PFSK-1 (cell line): Measurements from ENCODE around the gene EMILIN2.

Experiments used
- FOXP2 ChIP-seq: optimal IDR thresholded peaks from 2 replicates; pipeline ENCODE3; 2011; ENCODE audit warnings: borderline replicate concordance, control low read depth, inconsistent platforms; ENCODE audit not compliant: insufficient read depth; ENCODE audit errors: extremely low read length, extremely low read depth
- POLR2AphosphoS5 ChIP-seq: IDR thresholded peaks from 2 replicates; pipeline ENCODE4 v1.6.1; 2012; ENCODE audit warnings: low read depth, mild to moderate bottlenecking, control low read depth, low read length, moderate library complexity
- SIN3A ChIP-seq: IDR thresholded peaks from 2 replicates; pipeline ENCODE4 v1.6.1; 2012; ENCODE audit warnings: mild to moderate bottlenecking, low read length, moderate library complexity, borderline replicate concordance; ENCODE audit not compliant: insufficient read depth
- TAF1 ChIP-seq: IDR thresholded peaks from 2 replicates; pipeline ENCODE4 v1.6.1; 2012; ENCODE audit warnings: low read length, control low read depth, borderline replicate concordance; ENCODE audit not compliant: insufficient read depth
- TF ChIP-seq, protein P1 (sequence below), 2 experiments: IDR thresholded peaks; 2 replicates each; pipeline versions ENCODE4 v1.6.1 to v1.8.0; 2011 to 2012; ENCODE audit warnings: low read depth in 2 of 2, low read length in 2 of 2, control low read depth in 1 of 2, inconsistent platforms in 1 of 2, mild to moderate bottlenecking in 1 of 2, moderate library complexity in 1 of 2; ENCODE audit not compliant: insufficient read depth in 1 of 2

DNA sequence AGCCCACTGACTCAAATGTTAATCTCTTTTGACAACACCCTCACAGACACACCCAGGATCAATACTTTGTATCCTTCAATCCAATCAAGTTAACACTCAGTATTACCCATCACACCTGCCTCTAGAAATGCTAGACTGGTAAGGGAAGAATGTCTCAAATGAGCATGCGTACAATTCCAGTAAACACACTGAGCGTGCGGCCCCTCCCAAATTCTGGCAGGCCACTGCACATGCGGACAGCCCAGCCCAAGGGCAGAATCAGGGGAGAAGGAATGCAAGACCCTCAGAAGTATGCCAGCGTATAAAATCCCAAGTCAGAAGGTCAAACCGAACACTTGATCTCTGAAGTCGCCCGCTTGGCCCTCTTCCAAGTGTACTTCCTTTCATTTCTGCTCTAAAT, 7.6 kb upstream of the EMILIN2 start:
- TF ChIP-seq POLR2AphosphoS5, result no peak
- no peak for TF ChIP-seq TAF1
- TF ChIP-seq SIN3A, result no peak
- TF ChIP-seq, protein P1, sequence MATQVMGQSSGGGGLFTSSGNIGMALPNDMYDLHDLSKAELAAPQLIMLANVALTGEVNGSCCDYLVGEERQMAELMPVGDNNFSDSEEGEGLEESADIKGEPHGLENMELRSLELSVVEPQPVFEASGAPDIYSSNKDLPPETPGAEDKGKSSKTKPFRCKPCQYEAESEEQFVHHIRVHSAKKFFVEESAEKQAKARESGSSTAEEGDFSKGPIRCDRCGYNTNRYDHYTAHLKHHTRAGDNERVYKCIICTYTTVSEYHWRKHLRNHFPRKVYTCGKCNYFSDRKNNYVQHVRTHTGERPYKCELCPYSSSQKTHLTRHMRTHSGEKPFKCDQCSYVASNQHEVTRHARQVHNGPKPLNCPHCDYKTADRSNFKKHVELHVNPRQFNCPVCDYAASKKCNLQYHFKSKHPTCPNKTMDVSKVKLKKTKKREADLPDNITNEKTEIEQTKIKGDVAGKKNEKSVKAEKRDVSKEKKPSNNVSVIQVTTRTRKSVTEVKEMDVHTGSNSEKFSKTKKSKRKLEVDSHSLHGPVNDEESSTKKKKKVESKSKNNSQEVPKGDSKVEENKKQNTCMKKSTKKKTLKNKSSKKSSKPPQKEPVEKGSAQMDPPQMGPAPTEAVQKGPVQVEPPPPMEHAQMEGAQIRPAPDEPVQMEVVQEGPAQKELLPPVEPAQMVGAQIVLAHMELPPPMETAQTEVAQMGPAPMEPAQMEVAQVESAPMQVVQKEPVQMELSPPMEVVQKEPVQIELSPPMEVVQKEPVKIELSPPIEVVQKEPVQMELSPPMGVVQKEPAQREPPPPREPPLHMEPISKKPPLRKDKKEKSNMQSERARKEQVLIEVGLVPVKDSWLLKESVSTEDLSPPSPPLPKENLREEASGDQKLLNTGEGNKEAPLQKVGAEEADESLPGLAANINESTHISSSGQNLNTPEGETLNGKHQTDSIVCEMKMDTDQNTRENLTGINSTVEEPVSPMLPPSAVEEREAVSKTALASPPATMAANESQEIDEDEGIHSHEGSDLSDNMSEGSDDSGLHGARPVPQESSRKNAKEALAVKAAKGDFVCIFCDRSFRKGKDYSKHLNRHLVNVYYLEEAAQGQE (IDR thresholded peaks at IDR 0.05; ENCODE audit: insufficient read depth in 1 of 2, low read depth in 2 of 2, low read length in 2 of 2), result no peak
- no peak for TF ChIP-seq FOXP2
